OCI-LY1 (cell line): ENCODE data around the gene NKRF.

Experiments
- H2AFZ ChIP-seq: fragments of 200-600 bp; sonication (generic), shearing (Covaris generic); 2 replicates; pipeline ENCODE4 v1.6.0; 2014; ENCODE audit warnings: antibody characterized with exemption, mild to moderate bottlenecking, low read length
- H3F3A ChIP-seq: fragments of 200-600 bp; sonication (generic), shearing (Covaris generic); 2 replicates; pipeline ENCODE4 v1.6.0; 2014; ENCODE audit warnings: mild to moderate bottlenecking, antibody characterized with exemption, low read length, moderate library complexity; ENCODE audit not compliant: insufficient read depth
- H3K27ac ChIP-seq: fragments of 200-600 bp; sonication (generic); 2 replicates; pipeline ENCODE4 v1.5.1; 2014; ENCODE audit warnings: low read length, mixed run types, mild to moderate bottlenecking, low read depth; ENCODE audit not compliant: poor library complexity, severe bottlenecking
- H3K27me3 ChIP-seq: fragments of 200-600 bp; sonication (generic); 2 replicates; pipeline ENCODE4 v1.6.0; 2014; ENCODE audit warnings: antibody characterized with exemption, mild to moderate bottlenecking, low read length, moderate library complexity; ENCODE audit not compliant: insufficient read depth
- H3K36me3 ChIP-seq: fragments of 200-600 bp; sonication (generic); 2 replicates; pipeline ENCODE4 v1.6.1; 2014; ENCODE audit warnings: mild to moderate bottlenecking, antibody characterized with exemption, low read length, moderate library complexity, mixed read lengths; ENCODE audit not compliant: insufficient read depth
- H3K4me1 ChIP-seq: fragments of 200-600 bp; sonication (generic); 2 replicates; pipeline ENCODE4 v1.5.1; 2014; ENCODE audit warnings: mild to moderate bottlenecking, low read length, moderate library complexity; ENCODE audit not compliant: insufficient read depth, severe bottlenecking
- H3K4me2 ChIP-seq: fragments of 200-600 bp; sonication (generic), shearing (Covaris generic); 2 replicates; pipeline ENCODE4 v1.6.1; 2014; ENCODE audit warnings: low read length
- H3K4me3 ChIP-seq: fragments of 200-600 bp; sonication (generic); 2 replicates; pipeline ENCODE4 v1.5.1; 2014; ENCODE audit warnings: low read length, low read depth, mild to moderate bottlenecking, mixed read lengths; ENCODE audit not compliant: poor library complexity, severe bottlenecking
- H3K79me2 ChIP-seq: fragments of 200-600 bp; shearing (Covaris generic); 2 replicates; pipeline ENCODE4 v1.6.1; 2016; ENCODE audit warnings: mixed run types, low read length, mixed read lengths; ENCODE audit not compliant: insufficient read depth
- H3K9ac ChIP-seq: fragments of 200-600 bp; sonication (generic), shearing (Covaris generic); 2 replicates; pipeline ENCODE4 v1.6.1; 2014; ENCODE audit warnings: mild to moderate bottlenecking, low read length, mixed read lengths
- H3K9me2 ChIP-seq: fragments of 200-600 bp; sonication (generic), shearing (Covaris generic); 2 replicates; pipeline ENCODE4 v1.6.1; 2014; ENCODE audit warnings: low read depth, mild to moderate bottlenecking, low read length, mixed read lengths
- H3K9me3 ChIP-seq: fragments of 200-600 bp; shearing (Covaris generic); 2 replicates; pipeline ENCODE4 v1.6.1; 2014; ENCODE audit warnings: low read length, mixed read lengths
- H4K20me1 ChIP-seq: fragments of 200-600 bp; sonication (generic), shearing (Covaris generic); 2 replicates; pipeline ENCODE4 v1.6.0; 2016; ENCODE audit warnings: mild to moderate bottlenecking, low read length; ENCODE audit not compliant: insufficient read depth
- EZH2 ChIP-seq: fragments of 200-600 bp; sonication (generic), shearing (Covaris generic); IDR thresholded peaks from 2 replicates; pipeline ENCODE4 v1.8.0; 2017; ENCODE audit warnings: borderline replicate concordance, mixed run types, mild to moderate bottlenecking, antibody characterized with exemption, low read length, moderate library complexity, mixed read lengths
- TF ChIP-seq, protein P1 (sequence below): fragments of 200-600 bp; sonication (generic), shearing (Covaris generic); IDR thresholded peaks from 2 replicates; pipeline ENCODE4 v1.5.1; 2017; ENCODE audit warnings: mild to moderate bottlenecking, antibody characterized with exemption, low read length, moderate library complexity, mixed read lengths

Gene NKRF

DNA sequence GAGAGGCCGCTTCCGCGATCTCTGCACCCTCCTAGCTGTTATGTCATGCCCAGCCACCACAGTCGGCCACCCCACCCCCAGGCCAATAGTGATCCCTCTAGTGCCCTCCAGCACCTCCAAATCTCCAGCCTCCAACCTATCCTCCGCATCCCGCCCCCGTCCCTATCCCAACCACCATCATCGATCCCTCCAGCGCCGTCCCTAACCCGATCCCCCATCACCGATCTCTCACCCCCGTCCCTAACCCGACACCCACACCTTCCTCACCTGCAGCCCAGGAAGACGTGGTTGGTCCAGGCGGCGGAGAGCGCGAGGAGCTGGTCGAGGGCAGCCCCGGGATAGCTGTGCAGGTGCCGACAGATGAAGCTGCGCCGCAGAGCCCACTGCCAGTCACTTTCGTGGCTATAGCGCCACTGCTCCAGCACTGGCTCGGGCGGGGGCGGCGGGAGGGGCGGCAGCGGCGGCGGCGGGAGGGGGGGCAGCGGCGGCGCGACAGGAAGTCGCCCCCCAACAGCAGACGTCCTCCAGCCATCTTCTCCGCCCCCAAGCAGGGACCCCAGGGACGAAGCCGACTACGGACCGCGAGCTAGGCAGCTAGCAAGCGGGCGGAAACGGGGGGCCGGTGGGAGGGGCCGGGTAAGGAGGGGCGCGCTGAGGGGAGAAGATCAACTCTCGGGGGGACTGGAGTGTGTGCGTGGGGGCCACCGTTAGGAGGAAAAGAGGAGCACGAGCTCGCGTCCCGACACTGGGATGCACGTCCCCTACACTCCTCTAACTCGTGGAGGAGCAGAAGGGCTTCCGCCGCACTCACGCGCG is 552 bp downstream of the NKRF start:
- Histone ChIP-seq H3K36me3 (peaks cover 21% of the 10 kb centered on the region; the same call in 1 of the 2 replicates), H3K9ac (peak overlapping the region; percentile 100), H3K4me3 (peak overlapping the region; percentile 84), H4K20me1 (no peaks in the 10 kb centered on the region), H3K27me3 (no peaks in the 10 kb centered on the region), H3K79me2 (peaks cover 36% of the 10 kb centered on the region), H3K4me1 (peaks cover 39% of the 10 kb centered on the region), H3K9me3 (no peaks in the 10 kb centered on the region), H3F3A (no peaks in the 10 kb centered on the region), H2AFZ (no peak overlapping the region), H3K9me2 (no peaks in the 10 kb centered on the region), H3K4me2 (peak overlapping the region; percentile 93), H3K27ac (peak overlapping the region; percentile 82)
- TF ChIP-seq, protein P1, sequence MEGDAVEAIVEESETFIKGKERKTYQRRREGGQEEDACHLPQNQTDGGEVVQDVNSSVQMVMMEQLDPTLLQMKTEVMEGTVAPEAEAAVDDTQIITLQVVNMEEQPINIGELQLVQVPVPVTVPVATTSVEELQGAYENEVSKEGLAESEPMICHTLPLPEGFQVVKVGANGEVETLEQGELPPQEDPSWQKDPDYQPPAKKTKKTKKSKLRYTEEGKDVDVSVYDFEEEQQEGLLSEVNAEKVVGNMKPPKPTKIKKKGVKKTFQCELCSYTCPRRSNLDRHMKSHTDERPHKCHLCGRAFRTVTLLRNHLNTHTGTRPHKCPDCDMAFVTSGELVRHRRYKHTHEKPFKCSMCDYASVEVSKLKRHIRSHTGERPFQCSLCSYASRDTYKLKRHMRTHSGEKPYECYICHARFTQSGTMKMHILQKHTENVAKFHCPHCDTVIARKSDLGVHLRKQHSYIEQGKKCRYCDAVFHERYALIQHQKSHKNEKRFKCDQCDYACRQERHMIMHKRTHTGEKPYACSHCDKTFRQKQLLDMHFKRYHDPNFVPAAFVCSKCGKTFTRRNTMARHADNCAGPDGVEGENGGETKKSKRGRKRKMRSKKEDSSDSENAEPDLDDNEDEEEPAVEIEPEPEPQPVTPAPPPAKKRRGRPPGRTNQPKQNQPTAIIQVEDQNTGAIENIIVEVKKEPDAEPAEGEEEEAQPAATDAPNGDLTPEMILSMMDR = no peak
- TF ChIP-seq EZH2 = no peak

DNA sequence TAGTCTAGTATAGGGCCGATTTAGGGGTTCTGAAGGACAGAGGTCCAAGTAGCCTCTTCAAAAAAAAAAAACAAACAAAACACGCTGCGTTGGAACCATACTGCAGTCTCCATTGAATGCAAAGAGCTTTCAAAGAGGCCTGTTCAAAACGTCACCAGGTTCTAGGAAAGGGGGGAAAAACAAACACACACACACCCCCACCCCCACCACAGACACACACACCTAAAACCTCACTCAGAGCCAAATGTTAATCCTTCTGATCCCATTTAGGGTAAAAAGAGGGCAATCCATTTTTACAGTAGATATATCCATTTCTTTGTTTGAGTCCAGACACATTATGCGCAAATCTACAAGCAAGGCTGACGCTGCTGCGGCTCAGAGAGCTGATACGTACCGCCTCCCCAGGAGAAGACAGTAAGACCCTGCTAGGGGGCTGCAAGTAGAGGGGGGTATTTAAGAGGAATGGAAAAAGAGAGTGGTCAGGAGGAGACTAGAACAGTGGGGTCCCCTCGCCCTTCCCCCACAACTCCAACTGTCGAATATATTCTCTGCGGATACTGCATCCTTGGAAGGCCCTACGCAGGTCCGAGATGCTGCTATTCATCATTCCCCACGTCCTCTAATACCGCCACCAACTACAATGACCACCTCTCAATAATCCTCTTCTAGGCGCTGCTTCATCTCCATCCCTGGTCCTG is 1.3 kb downstream of the NKRF start:
- TF ChIP-seq EZH2 = no peak
- TF ChIP-seq, protein P1 = no peak
- Histone ChIP-seq H3K79me2 (peaks cover 39% of the 10 kb centered on the region), H3K36me3 (peaks cover 26% of the 10 kb centered on the region; the same call in 1 of the 2 replicates), H4K20me1 (no peaks in the 10 kb centered on the region), H3K4me2 (peak overlapping the region; percentile 93), H2AFZ (no peak overlapping the region), H3K27ac (peak overlapping the region; percentile 63), H3F3A (no peaks in the 10 kb centered on the region), H3K4me1 (peaks cover 39% of the 10 kb centered on the region), H3K9me2 (no peaks in the 10 kb centered on the region), H3K9ac (peak overlapping the region; percentile 100), H3K4me3 (peak overlapping the region; percentile 84), H3K27me3 (no peaks in the 10 kb centered on the region), H3K9me3 (no peaks in the 10 kb centered on the region)

DNA sequence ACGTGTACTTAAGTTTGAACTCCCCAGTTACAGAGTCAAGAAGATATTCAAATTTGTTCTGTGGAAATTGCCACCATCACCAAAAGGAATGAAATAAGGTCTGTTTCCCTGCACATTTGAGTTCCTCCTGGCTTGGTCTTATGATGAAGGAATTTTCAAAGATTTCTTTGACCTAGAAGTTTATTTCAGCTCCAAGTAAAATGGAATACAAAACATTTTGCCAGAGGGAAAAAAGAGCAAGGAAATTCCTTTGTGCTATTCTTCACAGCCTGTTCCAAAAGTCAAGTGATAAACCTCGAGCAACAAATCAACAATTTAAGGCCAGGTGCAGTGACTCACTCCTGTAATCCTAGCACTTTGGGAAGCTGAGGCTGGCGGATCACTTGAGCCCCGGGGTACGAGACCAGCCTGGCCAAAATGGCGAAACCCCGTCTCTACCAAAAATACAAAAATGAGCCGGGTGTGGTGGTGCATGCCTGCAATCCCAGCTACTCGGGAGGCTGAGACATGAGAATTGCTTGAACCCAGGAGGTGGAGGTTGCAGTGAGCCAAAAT is 3.4 kb downstream of the NKRF start:
- no peak overlapping the region for H3K27ac ChIP-seq
- no peak overlapping the region for H2AFZ ChIP-seq
- H3K9me3 ChIP-seq = no peaks in the 10 kb centered on the region
- no peaks in the 10 kb centered on the region for H3K9me2 ChIP-seq
- H4K20me1 ChIP-seq = no peaks in the 10 kb centered on the region
- H3K4me2 ChIP-seq = peak overlapping the region; percentile 93; the same call in 1 of the 2 replicates
- H3K4me1 ChIP-seq = peaks cover 39% of the 10 kb centered on the region
- peaks cover 26% of the 10 kb centered on the region; the same call in 1 of the 2 replicates for H3K36me3 ChIP-seq
- no peak overlapping the region for H3K4me3 ChIP-seq
- no peak overlapping the region; the same call in 1 of the 2 replicates for H3K9ac ChIP-seq
- TF ChIP-seq, protein P1 = no peak
- no peak for TF ChIP-seq EZH2
- no peaks in the 10 kb centered on the region for H3K27me3 ChIP-seq
- H3F3A ChIP-seq = no peaks in the 10 kb centered on the region
- H3K79me2 ChIP-seq = peaks cover 43% of the 10 kb centered on the region
